Myocyte (in vitro differentiated cells): ENCODE measurements around the gene FABP7. TPM values are rescaled to one million over a fixed set of nuclear protein-coding genes. Genes with fewer than 3 reads are reported as not detected.
"Not testable (repeated sequence)": the region's sequence is repeated elsewhere in the genome, so short reads cannot be mapped to it uniquely, and the experiment has no call there.

Experiments
- DNase-seq: peaks from one replicate; pipeline ENCODE4 v3.0.0-alpha.2; 2012; ENCODE audit warnings: low read depth
- polyA plus RNA-seq: library from polyadenylated mRNA; unstranded; fragments of >200 nt; gene quantifications from one replicate; pipeline ENCODE4 v1.2.1, GENCODE V29; 2012; ENCODE audit warnings: missing spikeins
- total RNA-seq: library from RNA; depleted of rRNA; stranded (reverse); fragments of >200 nt; gene quantifications from 2 replicates; pipeline ENCODE4 v1.2.3, GENCODE V29; 2014

FABP7 gene
- not detected in 2 replicates for total RNA-seq
- polyA plus RNA-seq = not detected

- DNase-seq = no peak
These were observed at the start of gene FABP7 for GRCh38 chr6:122779667-122780066. TSS of gene FABP7 (plus strand) at chr6:122779716. CDS start at chr6:122779795, 79 bp downstream.

- no peak for DNase-seq
These were observed 49.2 kb upstream of the FABP7 start for GRCh38 chr6:122730334-122730733.

- peak; percentile 55 for DNase-seq
These were observed 48.6 kb upstream of the FABP7 start for GRCh38 chr6:122730775-122731386.

DNA sequence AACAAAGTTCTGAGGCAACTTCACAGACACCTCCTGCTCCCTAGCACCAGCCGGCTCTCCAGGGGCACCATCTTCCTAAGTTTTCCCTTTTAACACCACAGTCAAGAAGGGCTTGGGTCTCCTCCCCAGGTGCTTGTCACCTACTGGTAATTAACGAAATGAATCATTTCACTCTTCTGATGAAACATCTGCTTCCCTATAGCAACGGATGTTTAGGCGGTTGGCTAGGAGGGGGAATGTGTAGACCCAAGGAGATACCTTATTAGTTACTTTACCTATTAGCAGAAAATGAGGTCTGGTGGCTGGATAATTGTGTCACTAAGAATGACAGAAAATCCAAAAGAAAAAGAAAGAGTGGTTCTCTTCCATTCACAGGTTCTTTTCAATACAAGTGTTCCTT lies 46.3 kb upstream of the FABP7 start:
- DNase-seq = no peak

DNA sequence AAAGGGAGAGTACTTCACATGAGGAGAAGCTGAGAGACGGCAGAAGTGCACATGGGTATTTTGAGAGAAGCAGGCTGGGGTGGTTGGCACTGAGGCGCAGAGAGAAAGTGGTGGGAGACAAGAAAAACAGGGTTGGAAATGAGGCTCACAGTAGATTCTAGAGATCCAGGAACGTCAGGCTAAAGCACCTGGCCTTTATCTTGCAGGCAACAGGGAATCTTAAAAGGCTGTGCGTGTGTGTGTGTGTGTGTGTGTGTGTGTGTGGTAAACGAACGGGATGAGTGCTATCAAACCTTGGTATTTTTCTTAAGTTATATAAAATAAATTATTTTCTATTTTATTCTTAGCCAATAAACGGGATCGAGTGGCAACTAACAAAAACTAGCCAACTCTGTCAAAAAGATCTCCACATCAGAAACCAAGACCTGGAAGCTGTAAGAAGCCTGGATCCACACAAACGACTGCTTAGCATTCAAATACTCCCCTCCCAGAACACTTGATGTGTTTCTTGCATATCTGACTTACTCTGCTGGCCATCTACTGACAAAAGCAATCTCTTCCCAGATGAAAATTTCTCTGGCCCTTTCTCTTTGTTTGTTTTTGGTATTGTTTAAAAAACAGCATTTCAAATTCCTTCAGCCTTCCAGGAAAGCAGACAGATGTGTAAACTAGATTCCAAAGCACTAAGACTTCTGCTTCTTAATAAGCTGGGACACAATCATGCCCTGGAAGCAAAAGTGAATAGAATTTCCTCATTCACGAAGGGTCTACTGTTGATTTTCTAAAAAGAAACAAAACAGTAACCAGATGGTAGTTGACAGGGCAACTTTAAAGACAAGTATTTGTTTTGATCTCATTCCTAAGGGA lies 44.8 kb upstream of the FABP7 start:
- DNase-seq = no peak

DNA sequence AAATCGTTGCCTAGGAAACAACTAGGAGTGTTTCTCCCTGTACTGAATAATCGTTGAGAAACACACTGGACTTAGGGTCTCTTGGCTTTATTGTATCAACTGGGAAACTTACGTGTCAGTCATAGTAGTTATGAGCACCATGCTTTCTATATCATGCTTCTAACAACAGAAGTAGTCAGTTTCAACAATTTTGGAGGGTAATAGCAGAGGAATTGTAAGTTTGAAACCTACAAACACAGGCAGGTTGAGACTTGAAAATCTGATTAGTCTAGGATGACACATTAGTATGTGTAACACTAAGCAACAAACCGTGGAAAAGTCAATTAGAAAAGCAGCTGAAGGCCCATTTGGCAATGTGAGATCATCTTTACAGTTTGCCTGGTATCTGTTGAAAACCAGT lies 43.9 kb upstream of the FABP7 start:
- no peak for DNase-seq

GRCh38 chr6:122736163-122736562 lies 43.4 kb upstream of the FABP7 start:
- DNase-seq = peak; percentile 39

DNA sequence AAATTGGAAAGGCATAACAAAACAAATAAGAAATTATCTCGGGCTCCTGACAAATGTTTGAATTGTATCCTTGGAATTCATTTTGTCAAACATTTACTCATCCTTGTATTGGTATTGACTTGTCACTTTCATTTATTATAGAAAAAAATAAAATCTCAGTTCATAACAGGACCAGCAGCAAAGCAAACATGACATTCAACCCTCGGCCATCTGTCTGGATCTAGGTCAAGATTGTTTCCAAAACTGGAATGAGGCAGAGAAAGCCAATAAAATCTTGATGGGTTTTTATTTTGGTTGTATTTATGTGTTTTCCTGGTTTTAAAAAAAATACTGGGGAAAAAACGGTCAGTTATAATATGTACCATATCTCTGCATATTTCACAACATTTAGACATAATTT lies 42.9 kb upstream of the FABP7 start:
- peak; percentile 26 for DNase-seq

- DNase-seq = no peak
These were observed 39.4 kb upstream of the FABP7 start for GRCh38 chr6:122740091-122740490.

GRCh38 chr6:122740936-122741335 lies 38.6 kb upstream of the FABP7 start:
- no peak for DNase-seq

DNA sequence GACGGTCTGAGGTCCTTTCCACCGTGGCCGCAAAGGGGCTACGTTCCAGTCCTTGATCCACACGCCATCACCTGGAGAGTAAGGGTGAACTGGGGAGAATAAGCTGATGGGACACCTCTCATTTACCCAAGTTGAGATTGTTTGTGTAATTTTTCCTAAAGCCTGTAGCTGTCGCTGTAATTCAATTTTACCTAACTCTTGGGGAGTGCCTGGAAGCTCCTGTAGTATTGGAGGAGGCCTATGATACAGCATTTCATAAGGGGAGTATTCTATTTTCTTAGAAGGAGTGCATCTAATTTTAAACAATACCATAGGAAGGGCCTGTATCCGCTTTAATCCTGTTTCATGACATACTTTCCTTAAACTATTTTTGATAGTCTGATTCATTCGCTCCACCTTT lies 35.3 kb upstream of the FABP7 start:
- not testable (repeated sequence) for DNase-seq

DNA sequence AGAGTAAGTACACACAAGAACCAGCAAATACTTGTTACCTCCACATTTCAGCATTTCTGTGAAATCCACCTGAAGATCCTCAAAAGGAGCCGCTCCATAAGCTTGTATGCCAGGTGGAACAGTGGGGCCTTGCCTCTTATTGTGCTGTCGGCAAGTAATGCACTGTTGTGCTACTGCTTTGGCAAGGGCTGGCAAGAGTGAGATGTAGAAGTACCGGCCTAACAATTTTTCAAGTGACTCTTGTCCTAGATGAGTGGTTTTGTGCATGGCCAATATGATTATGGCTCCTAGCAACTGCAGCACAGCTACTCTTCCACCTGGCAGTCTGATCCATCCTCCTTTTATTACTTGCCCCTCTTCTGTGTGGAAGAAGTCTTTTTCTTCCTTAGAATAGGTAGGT lies 34.7 kb upstream of the FABP7 start:
- not testable (repeated sequence) for DNase-seq

DNA sequence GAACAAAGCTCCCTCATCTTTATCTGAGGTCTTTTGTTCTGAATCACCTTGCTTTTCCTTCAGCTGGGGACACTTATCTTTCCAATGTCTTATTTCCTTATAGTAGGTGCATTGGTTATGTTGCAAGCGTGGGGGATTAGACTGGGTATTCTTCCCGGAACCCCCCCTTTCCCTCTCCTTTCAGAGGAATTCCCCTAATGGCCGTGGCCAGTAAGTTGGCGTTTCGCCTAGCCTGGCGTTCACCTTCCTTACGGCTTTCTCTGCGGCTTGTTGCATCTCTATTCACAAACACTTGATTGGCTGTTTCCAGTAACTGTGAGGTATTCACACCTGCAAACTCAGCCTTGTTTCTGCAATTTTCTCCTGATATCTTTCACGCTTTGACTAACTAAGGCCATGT lies 32.8 kb upstream of the FABP7 start:
- DNase-seq = no peak

- no peak for DNase-seq
These were observed 31.9 kb upstream of the FABP7 start for GRCh38 chr6:122747573-122747972.

DNA sequence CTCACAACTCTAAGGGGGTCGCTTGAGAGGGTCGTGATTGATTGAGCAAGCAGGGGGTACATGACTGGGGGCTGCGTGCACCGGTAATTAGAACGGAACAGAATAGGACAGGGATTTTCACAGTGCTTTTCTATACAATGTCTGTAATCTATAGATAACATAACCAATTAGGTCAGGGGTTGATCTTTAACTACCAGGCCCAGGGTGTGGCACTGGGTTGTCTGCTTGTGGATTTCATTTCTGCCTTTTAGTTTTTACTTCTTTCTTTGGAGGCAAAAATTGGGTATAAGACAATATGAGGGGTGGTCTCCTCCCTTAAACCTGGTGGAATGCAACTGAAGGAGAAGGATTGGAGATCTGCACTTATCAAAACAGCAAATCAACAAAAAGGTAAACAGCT lies 30.6 kb upstream of the FABP7 start:
- DNase-seq = not testable (repeated sequence)

GRCh38 chr6:122749451-122750050 lies 30.0 kb upstream of the FABP7 start:
- DNase-seq = peak; percentile 31

GRCh38 chr6:122751326-122751725 lies 28.2 kb upstream of the FABP7 start:
- no peak for DNase-seq

- no peak for DNase-seq
These were observed 27.1 kb upstream of the FABP7 start for GRCh38 chr6:122752459-122752858.

DNA sequence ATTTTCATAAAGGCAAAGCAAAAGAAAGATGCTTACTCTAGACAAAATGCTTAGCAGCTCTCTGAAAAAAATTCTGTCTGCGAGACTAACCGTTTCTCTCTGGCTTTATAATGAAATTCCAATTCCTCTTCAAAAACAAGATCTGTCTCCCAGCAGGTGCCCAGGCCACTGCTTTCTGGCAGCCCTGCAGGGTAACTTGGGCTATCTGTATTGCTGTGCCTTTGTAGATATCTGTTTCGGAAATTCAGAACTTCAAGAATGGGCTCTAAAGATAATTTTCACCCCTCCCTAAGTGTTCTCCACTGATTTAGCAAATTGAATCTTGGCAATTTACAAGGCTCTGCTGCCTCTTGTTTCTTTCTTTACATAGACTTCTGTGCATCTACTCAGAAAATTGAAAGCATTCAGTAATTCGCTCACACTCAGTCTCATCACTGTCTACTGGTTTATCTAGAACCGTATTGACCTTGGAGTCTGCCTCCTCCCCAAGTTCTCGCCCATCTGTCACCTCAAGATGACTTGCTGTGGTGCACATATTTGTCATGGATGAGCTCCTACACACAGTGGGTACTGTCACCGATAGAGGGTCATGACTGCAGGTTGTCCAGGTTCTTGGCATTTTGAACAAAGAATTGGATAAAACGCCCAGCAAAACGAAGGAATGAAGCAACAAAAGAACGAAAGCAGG lies 26.4 kb upstream of the FABP7 start:
- DNase-seq = no peak

DNA sequence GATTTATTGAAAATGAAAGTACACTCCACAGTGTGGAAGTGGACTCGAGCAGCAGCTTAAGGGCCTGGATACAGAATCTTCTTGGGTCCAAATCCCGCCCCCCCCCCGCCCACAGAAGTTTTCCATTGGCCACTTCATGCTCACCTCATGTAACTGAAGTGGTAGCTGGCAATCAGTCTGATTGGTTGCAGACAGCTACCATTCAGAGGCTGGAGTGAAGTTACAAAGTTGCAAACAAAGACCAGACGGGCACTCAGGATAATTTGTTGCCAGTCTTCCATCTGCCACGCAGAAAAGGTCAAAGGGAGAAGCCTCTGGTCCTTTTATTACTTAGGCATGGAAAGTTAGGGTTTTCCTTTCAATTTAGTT lies 25.8 kb upstream of the FABP7 start:
- DNase-seq = peak; percentile 58

- no peak for DNase-seq
These were observed 25.3 kb upstream of the FABP7 start for GRCh38 chr6:122754191-122754731.
